ENCODE measurements around the gene NUP160.

- TF ChIP-seq CTCF (conservative IDR thresholded peaks at IDR 0.05; ENCODE audit: low read length) (no peak), EZH2phosphoT487 (IDR thresholded peaks at IDR 0.05; ENCODE audit: borderline replicate concordance) (no peak)
Observed at GRCh38 chr11:47766509-47767227, 81.5 kb downstream of the NUP160 start.
